SK-N-SH (cell line): ENCODE measurements around the gene MYO1D.

Source experiments
- EZH2phosphoT487 ChIP-seq: fragments of 200-600 bp; sonication (generic); IDR thresholded peaks from 2 replicates; pipeline ENCODE4 v1.6.1; 2017; ENCODE audit warnings: low read depth, mixed run types, mild to moderate bottlenecking, antibody characterized with exemption, moderate library complexity, borderline replicate concordance
- POLR2AphosphoS5 ChIP-seq: IDR thresholded peaks from 2 replicates; pipeline ENCODE4 v1.6.1; 2012; ENCODE audit warnings: low read depth, low read length
- RCOR1 ChIP-seq: fragments of 150-350 bp; IDR thresholded peaks from 2 replicates; pipeline ENCODE4 v1.6.1; 2017; ENCODE audit warnings: antibody characterized with exemption, low read length
- TF ChIP-seq, protein P1 (sequence below): fragments of 200-600 bp; sonication (generic); IDR thresholded peaks from 2 replicates; pipeline ENCODE4 v1.6.1; 2017; ENCODE audit warnings: antibody characterized with exemption, mild to moderate bottlenecking, moderate library complexity

DNA sequence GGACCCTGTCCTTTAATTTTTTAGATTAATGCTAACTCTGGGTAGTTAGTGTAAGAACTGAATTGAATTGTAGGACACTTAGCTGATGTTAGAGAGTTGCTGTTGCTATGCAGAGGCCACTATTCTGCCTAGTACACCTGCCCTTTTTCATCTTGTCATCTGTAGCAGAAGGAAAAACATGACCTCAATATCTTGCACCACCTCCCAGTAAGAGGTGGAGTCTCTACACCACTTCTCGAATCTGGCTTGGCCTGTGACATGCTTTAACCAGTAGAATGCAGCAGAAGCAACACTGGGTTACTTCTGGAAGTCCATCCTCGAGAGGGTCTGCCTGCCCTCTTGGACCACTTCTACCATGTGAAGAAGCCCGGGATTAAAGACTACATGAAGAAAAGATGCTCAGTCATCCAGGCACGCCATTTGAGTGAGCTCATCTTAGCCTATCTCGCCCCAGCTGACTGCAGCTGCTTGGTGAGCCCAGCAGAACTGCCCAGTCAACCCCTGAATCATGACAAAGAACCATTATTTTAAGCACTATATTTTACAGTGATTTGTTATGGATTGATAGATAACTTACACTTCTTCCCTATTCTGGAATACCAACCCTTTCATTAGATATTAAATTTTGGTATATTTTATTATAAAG is 153.5 kb downstream of the MYO1D start:
- TF ChIP-seq POLR2AphosphoS5 = no peak
- TF ChIP-seq EZH2phosphoT487 = no peak
- TF ChIP-seq, protein P1, sequence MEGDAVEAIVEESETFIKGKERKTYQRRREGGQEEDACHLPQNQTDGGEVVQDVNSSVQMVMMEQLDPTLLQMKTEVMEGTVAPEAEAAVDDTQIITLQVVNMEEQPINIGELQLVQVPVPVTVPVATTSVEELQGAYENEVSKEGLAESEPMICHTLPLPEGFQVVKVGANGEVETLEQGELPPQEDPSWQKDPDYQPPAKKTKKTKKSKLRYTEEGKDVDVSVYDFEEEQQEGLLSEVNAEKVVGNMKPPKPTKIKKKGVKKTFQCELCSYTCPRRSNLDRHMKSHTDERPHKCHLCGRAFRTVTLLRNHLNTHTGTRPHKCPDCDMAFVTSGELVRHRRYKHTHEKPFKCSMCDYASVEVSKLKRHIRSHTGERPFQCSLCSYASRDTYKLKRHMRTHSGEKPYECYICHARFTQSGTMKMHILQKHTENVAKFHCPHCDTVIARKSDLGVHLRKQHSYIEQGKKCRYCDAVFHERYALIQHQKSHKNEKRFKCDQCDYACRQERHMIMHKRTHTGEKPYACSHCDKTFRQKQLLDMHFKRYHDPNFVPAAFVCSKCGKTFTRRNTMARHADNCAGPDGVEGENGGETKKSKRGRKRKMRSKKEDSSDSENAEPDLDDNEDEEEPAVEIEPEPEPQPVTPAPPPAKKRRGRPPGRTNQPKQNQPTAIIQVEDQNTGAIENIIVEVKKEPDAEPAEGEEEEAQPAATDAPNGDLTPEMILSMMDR = no peak
- no peak for TF ChIP-seq RCOR1
